Nucleus accumbens (tissue), 56 donors: ENCODE measurements around the gene NOC2L.
"Not testable (repeated sequence)": the region's sequence is repeated elsewhere in the genome, so short reads cannot be mapped to it uniquely, and the experiment has no call there.

Experiments used
- DNase-seq, 56 donors: peaks; one replicate each; lab custom pipeline; 2025; lab: John Stamatoyannopoulos, UW

The NOC2L gene

GRCh38 chr1:964691-965525 is 5.9 kb upstream of the NOC2L start:
- no peak for DNase-seq

GRCh38 chr1:963746-964525 is 4.9 kb upstream of the NOC2L start:
- DNase-seq: no peak

GRCh38 chr1:963301-963651 is 4.2 kb upstream of the NOC2L start:
- DNase-seq: no peak

- DNase-seq: no peak
Measured at GRCh38 chr1:962381-963300, 3.6 kb upstream of the NOC2L start.

GRCh38 chr1:961132-961669 is 2.1 kb upstream of the NOC2L start:
- no peak for DNase-seq

- peak in 43 of 56 donors; percentile 4 to 80 (median 28) for DNase-seq
Measured at GRCh38 chr1:960363-961131, 1.5 kb upstream of the NOC2L start, which contains the start of gene KLHL17. Gene KLHL17, plus strand, starts transcription at chr1:960584. Its CDS starts 110 bp downstream, at chr1:960694.

- no peak for DNase-seq
Measured at GRCh38 chr1:959731-960362, 791 bp upstream of the NOC2L start.

GRCh38 chr1:956636-957035 is 2.4 kb downstream of the NOC2L start:
- DNase-seq: no peak

- DNase-seq: no peak
Measured at GRCh38 chr1:955474-955873, 3.6 kb downstream of the NOC2L start.

GRCh38 chr1:954927-955326 is 4.1 kb downstream of the NOC2L start:
- no peak for DNase-seq

GRCh38 chr1:953524-954320 is 5.3 kb downstream of the NOC2L start:
- DNase-seq: no peak

GRCh38 chr1:952603-953002 is 6.5 kb downstream of the NOC2L start:
- no peak for DNase-seq

- DNase-seq: no peak
Measured at GRCh38 chr1:952201-952600, 6.9 kb downstream of the NOC2L start.

GRCh38 chr1:951364-951763 is 7.7 kb downstream of the NOC2L start:
- no peak for DNase-seq

GRCh38 chr1:950881-951280 is 8.2 kb downstream of the NOC2L start:
- DNase-seq: no peak

- no peak for DNase-seq
Measured at GRCh38 chr1:950268-950667, 8.8 kb downstream of the NOC2L start.

GRCh38 chr1:947958-948357 is 11.1 kb downstream of the NOC2L start:
- DNase-seq: no peak

- DNase-seq: not testable (repeated sequence)
Measured at GRCh38 chr1:946811-947210, 12.2 kb downstream of the NOC2L start.
